ENCODE data around the gene RNF4.

GRCh38 chr4:2465032-2465431 lies 3.9 kb upstream of the RNF4 start:
- TF ChIP-seq CTCF (IDR thresholded peaks at IDR 0.05) (no peak), POLR2A (IDR thresholded peaks at IDR 0.05) (no peak)
